ENCODE results near the gene TMEM161A. TPM values are rescaled to one million over a fixed set of nuclear protein-coding genes. Genes with fewer than 3 reads are reported as not detected.
A peak's percentile ranks its signal among the peaks of the same experiment; 100 is the strongest.

Gene TMEM161A
- polyA plus RNA-seq, 1 donor from 2014 or later: 19.5 TPM

GRCh38 chr19:19146865-19147264, 8.6 kb upstream of the TMEM161A start:
- H3K9ac ChIP-seq (ENCODE audit: low read length): no peak overlapping the region
- TF ChIP-seq EP300 (conservative IDR thresholded peaks at IDR 0.05; ENCODE audit: poor library complexity, severe bottlenecking) (no peak), TAF1 (IDR thresholded peaks at IDR 0.05; ENCODE audit: low read depth) (no peak), POLR2AphosphoS5 (IDR thresholded peaks at IDR 0.05) (no peak), REST (IDR thresholded peaks at IDR 0.05; ENCODE audit: borderline replicate concordance) (no peak), MXI1 (conservative IDR thresholded peaks at IDR 0.05; ENCODE audit: poor library complexity, severe bottlenecking) (no peak), SMC3 (conservative IDR thresholded peaks at IDR 0.05; ENCODE audit: poor library complexity) (no peak)
- no peaks in the 10 kb centered on the region for H3K9me3 ChIP-seq (ENCODE audit: low read length)
- H3K9me2 ChIP-seq (ENCODE audit: insufficient read depth, low read length): no peaks in the 10 kb centered on the region
- H2AFZ ChIP-seq (ENCODE audit: low read depth, low read length): no peak overlapping the region
- no peak overlapping the region for H3K27ac ChIP-seq (ENCODE audit: low read length)
- H3F3A ChIP-seq (ENCODE audit: insufficient read depth, low read length, poor library complexity, severe bottlenecking): no peaks in the 10 kb centered on the region
- H3K27me3 ChIP-seq (ENCODE audit: insufficient read depth, low read depth, low read length): no peaks in the 10 kb centered on the region
- H3K36me3 ChIP-seq (ENCODE audit: insufficient read depth, low read length): no peaks in the 10 kb centered on the region
- no peak overlapping the region for H3K4me2 ChIP-seq (ENCODE audit: low read length)
- H4K20me1 ChIP-seq (ENCODE audit: insufficient read depth): no peaks in the 10 kb centered on the region
- H3K79me2 ChIP-seq (replicated peaks; ENCODE audit: insufficient read depth, low read length): no peaks in the 10 kb centered on the region
- H3K4me3 ChIP-seq (ENCODE audit: low read length): no peak overlapping the region

GRCh38 chr19:19145684-19146608, 7.7 kb upstream of the TMEM161A start:
- TF ChIP-seq SMC3 (conservative IDR thresholded peaks at IDR 0.05; ENCODE audit: poor library complexity) (peak; percentile 79), POLR2AphosphoS5 (IDR thresholded peaks at IDR 0.05) (no peak), REST (IDR thresholded peaks at IDR 0.05; ENCODE audit: borderline replicate concordance) (no peak), CTCF (IDR thresholded peaks at IDR 0.05; ENCODE audit: poor library complexity, severe bottlenecking) (peak; percentile 86), TAF1 (IDR thresholded peaks at IDR 0.05; ENCODE audit: low read depth) (no peak), MXI1 (conservative IDR thresholded peaks at IDR 0.05; ENCODE audit: poor library complexity, severe bottlenecking) (no peak), EP300 (conservative IDR thresholded peaks at IDR 0.05; ENCODE audit: poor library complexity, severe bottlenecking) (no peak), RAD21 (conservative IDR thresholded peaks at IDR 0.05) (peak; percentile 84), EZH2 (IDR thresholded peaks at IDR 0.05; ENCODE audit: borderline replicate concordance, insufficient read depth, low read length, poor library complexity, severe bottlenecking) (no peak)
- Histone ChIP-seq H3F3A (ENCODE audit: insufficient read depth, low read length, poor library complexity, severe bottlenecking) (no peaks in the 10 kb centered on the region), H3K36me3 (ENCODE audit: insufficient read depth, low read length) (no peaks in the 10 kb centered on the region), H3K4me2 (ENCODE audit: low read length) (no peak overlapping the region), H3K27me3 (ENCODE audit: insufficient read depth, low read depth, low read length) (no peaks in the 10 kb centered on the region), H3K27ac (ENCODE audit: low read length) (no peak overlapping the region), H2AFZ (ENCODE audit: low read depth, low read length) (peak overlapping the region; percentile 14), H3K9ac (ENCODE audit: low read length) (no peak overlapping the region), H3K9me3 (ENCODE audit: low read length) (no peaks in the 10 kb centered on the region), H4K20me1 (ENCODE audit: insufficient read depth) (no peaks in the 10 kb centered on the region), H3K79me2 (replicated peaks; ENCODE audit: insufficient read depth, low read length) (no peaks in the 10 kb centered on the region), H3K9me2 (ENCODE audit: insufficient read depth, low read length) (no peaks in the 10 kb centered on the region), H3K4me3 (ENCODE audit: low read length) (no peak overlapping the region)

Measured in neural cell (in vitro differentiated cells).